GF-D8 (cell line): ENCODE measurements around the gene PNPLA6.

Experiments used
- DNase-seq: peaks from one replicate; lab custom pipeline; 2025; lab: John Stamatoyannopoulos, UW

The PNPLA6 gene

GRCh38 chr19:7602240-7602934 lies 66.9 kb downstream of the PNPLA6 start:
- DNase-seq: no peak

DNA sequence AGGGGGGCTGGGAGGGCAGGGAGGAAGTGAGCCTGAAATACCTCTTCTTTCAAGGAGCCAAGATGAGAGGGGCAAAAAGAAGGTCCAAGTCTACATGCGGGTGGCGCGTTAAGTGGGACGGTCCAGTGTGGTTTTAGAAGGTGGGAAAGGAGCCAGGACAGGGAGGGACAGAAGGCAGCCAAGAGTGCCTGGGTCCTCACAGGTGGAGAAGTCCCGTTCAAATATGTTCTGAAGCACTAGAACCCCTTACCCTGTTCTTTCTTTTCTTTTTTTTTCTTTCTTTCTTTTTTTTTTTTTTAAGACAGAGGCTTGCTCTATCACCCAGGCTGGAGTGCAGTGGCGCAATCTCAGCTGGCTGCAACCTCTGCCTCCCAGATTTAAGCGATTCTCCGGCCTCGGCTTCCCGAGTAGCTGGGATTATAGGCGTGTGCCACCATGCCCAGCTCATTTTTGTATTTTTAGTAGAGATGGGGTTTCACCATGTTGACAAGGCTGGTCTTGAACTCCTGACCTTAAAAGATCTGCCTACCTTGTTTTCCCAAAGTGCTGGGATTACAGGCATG lies 67.5 kb downstream of the PNPLA6 start:
- no peak for DNase-seq

DNA sequence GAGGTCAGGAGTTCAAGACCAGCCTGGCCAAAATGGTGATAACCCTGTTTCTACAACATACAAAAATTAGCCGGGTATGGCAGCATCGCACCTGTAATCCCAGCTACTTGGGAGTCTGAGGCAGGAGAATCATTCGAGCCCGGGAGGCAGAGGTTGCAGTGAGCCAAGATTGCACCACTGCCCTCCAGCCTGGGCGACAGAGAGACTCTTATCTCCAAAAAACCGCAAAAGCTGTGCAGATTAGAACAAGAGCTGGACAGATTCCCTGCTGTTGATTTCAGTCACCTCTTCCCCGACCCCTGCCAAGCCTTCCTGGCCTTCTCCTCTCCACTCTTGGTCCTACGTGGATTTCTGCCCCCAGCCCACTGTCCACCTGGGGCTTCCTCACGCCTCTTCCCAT lies 68.4 kb downstream of the PNPLA6 start:
- DNase-seq: no peak

DNA sequence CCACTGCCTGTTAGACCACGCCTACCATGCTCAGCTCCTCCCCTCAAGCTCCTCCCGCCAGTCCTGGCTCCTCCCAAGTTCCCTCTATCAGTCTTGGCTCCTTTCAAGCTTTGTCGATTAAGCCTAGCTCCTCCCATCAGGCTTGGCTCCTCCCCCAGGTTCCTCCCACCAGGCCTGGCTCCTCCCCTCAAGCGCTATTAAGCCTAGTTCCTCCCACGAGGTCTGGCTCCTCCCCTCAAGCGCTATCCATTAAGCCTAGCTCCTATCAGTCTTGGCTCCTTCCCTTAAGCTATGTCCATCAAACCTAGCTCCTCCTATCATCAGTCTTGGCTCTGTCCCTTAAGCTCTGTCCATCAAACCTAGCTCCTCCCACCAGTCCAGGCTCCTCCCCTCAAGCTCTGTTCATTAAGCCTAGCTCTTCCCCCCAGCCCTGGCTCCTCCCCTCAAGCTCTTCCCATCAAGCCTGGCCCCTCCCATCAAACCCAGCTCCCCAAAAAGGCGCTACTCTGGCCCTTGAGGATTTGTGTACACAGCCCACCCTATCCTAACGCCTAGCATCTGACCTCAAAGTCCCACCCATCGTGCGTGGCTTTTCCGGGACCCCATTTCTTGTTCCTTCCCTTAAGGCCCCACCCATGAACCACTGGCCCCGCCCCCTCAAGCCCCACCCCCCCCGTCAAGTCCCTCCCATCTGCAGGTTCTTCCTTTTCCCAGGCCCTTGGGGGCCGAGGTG lies 70.1 kb downstream of the PNPLA6 start:
- no peak for DNase-seq

DNA sequence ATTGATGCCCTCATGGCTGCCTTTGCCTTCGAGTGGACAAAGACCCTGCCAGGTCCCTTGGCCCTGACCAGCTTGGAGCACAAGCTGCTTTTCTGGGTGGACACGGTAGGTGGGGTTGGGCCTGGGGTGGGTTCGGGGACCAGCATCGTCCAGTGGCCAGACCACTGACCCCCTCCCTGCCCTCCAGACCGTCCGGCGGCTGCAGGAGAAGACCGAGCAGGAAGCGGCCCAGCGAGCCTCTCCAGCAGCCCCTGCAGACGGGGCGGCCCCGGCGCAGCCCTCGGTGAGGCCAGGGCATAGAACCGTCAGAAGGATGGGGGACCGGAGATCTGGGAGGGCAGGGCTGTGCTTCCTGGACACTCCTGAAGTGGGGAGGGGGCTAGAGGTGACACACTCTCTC lies 70.8 kb downstream of the PNPLA6 start:
- DNase-seq: no peak

GRCh38 chr19:7607212-7607873 lies 71.8 kb downstream of the PNPLA6 start:
- no peak for DNase-seq

DNA sequence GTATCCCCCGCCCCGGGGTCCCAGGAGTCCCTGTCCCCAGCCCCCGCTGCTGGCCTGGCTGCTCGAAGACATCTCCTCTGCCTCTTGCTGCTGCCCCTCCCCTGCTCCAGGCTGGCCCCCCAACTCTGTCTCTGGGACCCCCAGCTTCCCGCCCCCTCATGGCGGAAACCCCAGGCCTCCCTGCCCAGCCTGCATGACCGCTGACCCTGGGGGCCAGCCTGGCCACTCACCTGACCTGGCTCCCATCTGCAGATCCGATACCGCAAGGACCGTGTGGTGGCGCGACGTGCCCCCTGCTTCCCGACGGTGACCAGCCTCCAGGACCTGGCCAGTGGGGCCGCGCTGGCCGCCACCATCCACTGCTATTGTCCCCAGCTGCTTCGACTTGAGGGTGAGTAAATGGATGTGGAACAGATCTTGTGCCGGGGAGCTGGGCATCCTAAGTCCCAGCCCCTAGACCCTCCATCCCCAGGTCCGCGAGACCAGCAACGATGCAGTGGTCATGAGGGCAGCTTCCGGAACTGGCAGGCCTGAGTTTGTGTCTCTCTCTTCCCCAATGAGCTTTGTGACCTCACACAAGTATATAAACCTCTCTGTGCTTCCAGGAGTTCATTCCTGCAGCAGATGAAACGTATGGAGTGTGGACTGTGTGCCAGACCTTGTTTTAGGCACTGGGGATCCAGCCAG lies 72.5 kb downstream of the PNPLA6 start:
- DNase-seq: no peak

DNA sequence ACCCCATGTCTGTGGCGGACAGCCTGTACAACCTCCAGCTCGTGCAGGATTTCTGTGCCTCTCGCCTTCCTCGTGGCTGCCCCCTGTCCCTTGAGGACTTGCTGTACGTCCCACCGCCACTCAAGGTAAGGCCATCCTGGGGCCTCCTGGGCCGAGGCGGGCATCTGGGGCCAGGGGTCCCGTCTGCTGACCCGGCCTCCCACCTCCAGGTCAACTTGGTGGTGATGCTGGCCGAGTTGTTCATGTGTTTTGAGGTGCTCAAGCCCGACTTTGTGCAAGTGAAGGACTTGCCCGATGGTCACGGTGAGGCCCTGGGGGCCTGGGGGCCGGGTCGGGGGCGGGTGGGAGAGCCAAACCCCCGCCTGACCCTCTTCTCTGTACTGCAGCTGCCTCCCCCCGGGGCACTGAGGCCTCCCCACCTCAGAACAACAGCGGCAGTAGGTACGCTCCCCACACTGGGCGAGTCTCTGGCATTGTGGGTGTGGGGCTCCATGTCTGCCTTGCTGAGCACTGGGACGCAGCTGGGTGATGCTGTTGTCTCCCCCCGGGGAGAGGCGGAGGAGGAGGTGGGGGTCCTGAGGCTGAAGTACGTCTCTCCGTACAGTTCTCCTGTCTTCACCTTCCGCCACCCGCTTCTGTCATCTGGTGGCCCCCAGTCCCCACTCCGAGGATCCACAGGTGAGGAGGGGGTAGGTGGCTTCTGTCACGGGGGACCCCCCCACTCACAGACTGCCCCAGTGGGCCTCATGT lies 75.1 kb downstream of the PNPLA6 start:
- DNase-seq: no peak
